BE2C (cell line): Measurements from ENCODE around the gene ATAD5.

Experiments
- DNase-seq: peaks from one replicate; pipeline ENCODE4 v3.0.0-alpha.2; 2020
- H3K27me3 ChIP-seq: fragments of 250-450 bp; sonication (Bioruptor Pico); 2 replicates; pipeline ENCODE4 v1.5.1; 2020; ENCODE audit warnings: mild to moderate bottlenecking
- H3K36me3 ChIP-seq: fragments of 250-450 bp; sonication (Bioruptor Pico); 2 replicates; pipeline ENCODE4 v1.5.1; 2020; ENCODE audit warnings: mild to moderate bottlenecking
- H3K4me1 ChIP-seq: fragments of 250-450 bp; sonication (Bioruptor Pico); 2 replicates; pipeline ENCODE4 v1.5.1; 2020
- H3K4me3 ChIP-seq: 2 replicates; pipeline ENCODE4 v1.5.1; 2011; ENCODE audit warnings: low read depth, low read length
- H3K9me3 ChIP-seq: fragments of 250-450 bp; sonication (Bioruptor Pico); 2 replicates; pipeline ENCODE4 v1.5.1; 2020
- CTCF ChIP-seq: IDR thresholded peaks from 2 replicates; pipeline ENCODE4 v1.5.1; 2012; ENCODE audit warnings: mild to moderate bottlenecking, low read depth, low read length

The ATAD5 gene

GRCh38 chr17:30854146-30854545, 22.4 kb downstream of the ATAD5 start:
- no peaks in the 10 kb centered on the region for H3K9me3 ChIP-seq
- no peaks in the 10 kb centered on the region for H3K4me1 ChIP-seq
- DNase-seq, result no peak
- H3K4me3 ChIP-seq, result no peak overlapping the region
- no peaks in the 10 kb centered on the region for H3K27me3 ChIP-seq
- TF ChIP-seq CTCF, result no peak
- no peaks in the 10 kb centered on the region; the same call in 1 of the 2 replicates for H3K36me3 ChIP-seq

- Histone ChIP-seq H3K4me3 (no peak overlapping the region), H3K4me1 (no peaks in the 10 kb centered on the region), H3K36me3 (no peaks in the 10 kb centered on the region; the same call in 1 of the 2 replicates), H3K27me3 (no peaks in the 10 kb centered on the region), H3K9me3 (no peaks in the 10 kb centered on the region)
- DNase-seq, result no peak
- TF ChIP-seq CTCF, result no peak
Observed at GRCh38 chr17:30858556-30859250, 26.9 kb downstream of the ATAD5 start.

- H3K4me3 ChIP-seq, result no peak overlapping the region
- no peaks in the 10 kb centered on the region for H3K9me3 ChIP-seq
- no peaks in the 10 kb centered on the region for H3K4me1 ChIP-seq
- TF ChIP-seq CTCF, result no peak
- no peak for DNase-seq
- H3K27me3 ChIP-seq, result no peaks in the 10 kb centered on the region
- no peaks in the 10 kb centered on the region; the same call in 1 of the 2 replicates for H3K36me3 ChIP-seq
Observed at GRCh38 chr17:30864636-30865035, 32.9 kb downstream of the ATAD5 start.

GRCh38 chr17:30869005-30869404, 37.2 kb downstream of the ATAD5 start:
- H3K9me3 ChIP-seq, result no peaks in the 10 kb centered on the region
- no peaks in the 10 kb centered on the region for H3K4me1 ChIP-seq
- H3K27me3 ChIP-seq, result no peaks in the 10 kb centered on the region
- H3K4me3 ChIP-seq, result no peak overlapping the region
- DNase-seq, result no peak
- TF ChIP-seq CTCF, result no peak
- no peaks in the 10 kb centered on the region; the same call in 1 of the 2 replicates for H3K36me3 ChIP-seq

- no peaks in the 10 kb centered on the region for H3K9me3 ChIP-seq
- no peak for DNase-seq
- H3K36me3 ChIP-seq, result no peaks in the 10 kb centered on the region
- H3K27me3 ChIP-seq, result no peaks in the 10 kb centered on the region
- H3K4me1 ChIP-seq, result no peaks in the 10 kb centered on the region
- H3K4me3 ChIP-seq, result no peak overlapping the region
- no peak for TF ChIP-seq CTCF
Observed at GRCh38 chr17:30886187-30886586, 54.4 kb downstream of the ATAD5 start.

- no peak for DNase-seq
- no peaks in the 10 kb centered on the region for H3K9me3 ChIP-seq
- no peaks in the 10 kb centered on the region for H3K27me3 ChIP-seq
- no peak for TF ChIP-seq CTCF
- no peaks in the 10 kb centered on the region; the same call in 1 of the 2 replicates for H3K36me3 ChIP-seq
- no peak overlapping the region for H3K4me3 ChIP-seq
- H3K4me1 ChIP-seq, result no peaks in the 10 kb centered on the region
Observed at GRCh38 chr17:30894236-30894635, 62.5 kb downstream of the ATAD5 start.
